GM10266 (cell line): ENCODE data around the gene KCNJ6.

Source experiments
- DNase-seq: peaks from one replicate; pipeline ENCODE4 v3.0.0; 2012; ENCODE audit errors: extremely low spot score
- CTCF ChIP-seq: IDR thresholded peaks from 2 replicates; pipeline ENCODE4 v1.5.1; 2012; ENCODE audit warnings: mild to moderate bottlenecking, low read depth; ENCODE audit not compliant: control insufficient read depth, insufficient read depth; ENCODE audit errors: missing control alignments

The KCNJ6 gene

GRCh38 chr21:37751268-37751975 is 164.8 kb downstream of the KCNJ6 start:
- TF ChIP-seq CTCF = no peak
- no peak for DNase-seq

- no peak for DNase-seq
- no peak for TF ChIP-seq CTCF
Observed at GRCh38 chr21:37749132-37749531, 167.1 kb downstream of the KCNJ6 start.

- no peak for TF ChIP-seq CTCF
- no peak for DNase-seq
Observed at GRCh38 chr21:37748351-37748750, 167.9 kb downstream of the KCNJ6 start.

- no peak for DNase-seq
- no peak for TF ChIP-seq CTCF
Observed at GRCh38 chr21:37746849-37747248, 169.4 kb downstream of the KCNJ6 start.

GRCh38 chr21:37744551-37744950 is 171.7 kb downstream of the KCNJ6 start:
- no peak for TF ChIP-seq CTCF
- no peak for DNase-seq

GRCh38 chr21:37742532-37742931 is 173.7 kb downstream of the KCNJ6 start:
- no peak for TF ChIP-seq CTCF
- no peak for DNase-seq

GRCh38 chr21:37742115-37742514 is 174.1 kb downstream of the KCNJ6 start:
- no peak for TF ChIP-seq CTCF
- DNase-seq = no peak
